ENCODE measurements around the gene CSKMT.
"Not testable (repeated sequence)": the region's sequence is repeated elsewhere in the genome, so short reads cannot be mapped to it uniquely, and the experiment has no call there.

The CSKMT gene

DNA sequence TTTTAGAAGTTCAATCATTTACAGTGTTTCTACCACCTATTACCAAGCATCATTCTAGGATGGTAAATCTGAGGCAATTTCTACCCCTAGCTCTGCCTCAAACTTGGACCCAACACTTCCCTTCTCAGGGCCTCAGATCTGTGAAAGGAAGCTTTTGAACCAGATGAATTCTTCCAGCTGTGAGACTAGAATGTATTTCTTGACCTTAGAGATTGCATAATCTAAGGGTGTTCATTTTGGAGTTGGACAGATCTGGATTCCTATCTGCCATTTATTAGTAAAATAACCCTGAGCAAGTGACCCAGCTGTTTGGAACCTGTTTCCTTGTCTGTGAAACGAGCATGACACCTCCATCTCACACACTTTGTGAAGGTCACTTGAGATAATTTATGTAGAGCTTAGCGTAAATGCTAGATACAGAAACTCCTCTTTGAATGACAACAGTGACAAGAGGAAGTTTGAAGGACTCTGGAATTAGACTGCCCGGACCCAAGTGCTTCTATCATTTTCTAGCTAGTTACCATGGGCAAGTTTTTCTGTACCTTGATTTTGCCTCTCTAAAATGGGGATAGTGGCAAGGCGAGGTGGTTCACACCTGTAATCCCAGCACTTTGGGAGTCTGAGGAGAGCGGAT lies 8.2 kb upstream of the CSKMT start:
- DNase-seq: peak in 1 of 2 experiments; percentile 12

DNA sequence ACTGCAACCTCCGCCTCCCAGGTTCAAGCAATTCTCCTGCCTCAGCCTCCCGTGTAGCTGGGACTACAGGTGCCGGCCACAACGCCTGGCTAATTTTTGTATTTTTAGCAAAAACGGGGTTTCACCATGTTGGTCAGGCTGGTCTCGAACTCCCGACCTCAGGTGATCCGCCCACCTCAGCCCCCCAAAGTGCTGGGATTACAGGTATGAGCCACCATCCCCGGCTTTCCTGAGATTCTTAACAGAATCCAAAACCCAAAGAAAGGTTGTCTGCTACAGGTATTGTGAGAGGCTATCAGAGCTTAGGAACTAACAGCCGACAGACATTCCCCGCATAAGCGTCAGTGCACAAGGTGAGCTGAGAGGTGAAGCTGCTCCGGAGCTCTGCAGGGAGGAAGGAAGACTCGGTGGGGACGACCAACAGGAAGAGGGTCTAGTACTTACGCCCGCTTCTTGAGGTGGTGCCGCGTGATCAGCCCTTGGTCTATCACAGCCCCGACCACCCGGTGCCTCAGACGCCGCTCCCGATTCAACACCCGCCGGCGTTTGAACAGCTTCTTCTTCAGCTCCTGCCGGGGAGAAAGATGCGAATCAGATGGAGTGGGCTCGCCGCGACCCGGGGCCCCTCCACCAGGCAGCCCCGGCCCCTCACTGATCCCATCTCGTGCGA lies 572 bp upstream of the CSKMT start:
- peak; percentile 52 to 58 for DNase-seq

DNA sequence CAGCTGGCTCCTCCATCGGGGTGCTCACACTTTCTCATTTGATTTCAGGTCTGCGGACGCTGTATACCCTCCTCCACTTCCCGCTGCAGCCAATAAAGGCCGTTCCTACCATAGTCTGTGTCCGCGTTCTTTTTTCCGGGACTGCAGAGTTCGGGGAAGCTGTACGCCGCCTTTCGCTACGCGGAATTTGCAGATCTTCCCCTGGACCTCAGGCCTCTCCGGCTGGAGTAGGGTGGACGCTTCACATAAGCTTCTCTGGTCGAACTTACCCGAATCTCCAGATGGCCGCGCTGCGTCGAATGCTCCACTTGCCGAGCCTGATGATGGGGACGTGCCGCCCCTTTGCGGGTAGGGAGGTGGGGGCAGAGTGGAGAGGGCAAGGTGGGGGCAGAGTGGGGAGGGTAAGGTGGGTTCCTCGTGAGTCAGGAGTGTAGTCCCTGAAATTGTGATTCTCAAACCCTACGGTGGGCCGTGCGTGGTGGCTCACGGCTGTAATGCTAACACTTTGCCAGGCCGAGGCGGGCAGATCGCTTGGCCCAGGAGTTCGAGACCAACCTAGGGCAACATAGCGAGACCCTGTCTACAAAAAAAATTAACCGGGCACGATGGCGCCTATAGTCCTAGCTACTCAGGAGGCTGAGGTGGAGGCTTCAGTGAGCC lies 617 bp downstream of the CSKMT start:
- peak; percentile 35 to 66 for DNase-seq

DNA sequence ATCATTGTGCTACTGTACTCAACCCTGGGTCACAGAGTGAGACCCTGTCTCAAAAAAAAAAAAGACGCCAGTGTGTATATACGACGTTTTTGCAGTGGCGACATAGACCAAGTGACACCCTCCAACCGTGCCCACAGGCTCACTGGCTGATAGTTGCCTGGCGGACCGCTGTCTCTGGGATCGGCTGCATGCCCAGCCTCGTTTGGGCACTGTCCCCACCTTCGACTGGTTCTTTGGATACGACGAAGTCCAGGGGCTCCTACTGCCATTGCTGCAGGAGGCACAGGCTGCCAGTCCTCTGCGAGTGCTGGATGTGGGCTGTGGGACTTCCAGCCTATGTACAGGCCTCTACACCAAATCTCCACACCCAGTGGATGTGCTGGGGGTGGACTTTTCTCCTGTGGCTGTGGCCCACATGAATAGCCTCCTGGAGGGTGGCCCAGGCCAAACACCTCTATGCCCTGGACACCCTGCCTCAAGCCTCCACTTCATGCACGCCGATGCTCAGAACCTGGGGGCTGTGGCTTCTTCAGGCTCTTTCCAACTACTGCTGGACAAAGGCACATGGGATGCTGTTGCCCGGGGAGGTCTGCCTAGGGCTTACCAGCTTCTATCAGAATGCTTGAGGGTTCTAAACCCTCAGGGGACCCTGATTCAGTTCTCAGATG lies 1.3 kb downstream of the CSKMT start:
- no peak for DNase-seq

DNA sequence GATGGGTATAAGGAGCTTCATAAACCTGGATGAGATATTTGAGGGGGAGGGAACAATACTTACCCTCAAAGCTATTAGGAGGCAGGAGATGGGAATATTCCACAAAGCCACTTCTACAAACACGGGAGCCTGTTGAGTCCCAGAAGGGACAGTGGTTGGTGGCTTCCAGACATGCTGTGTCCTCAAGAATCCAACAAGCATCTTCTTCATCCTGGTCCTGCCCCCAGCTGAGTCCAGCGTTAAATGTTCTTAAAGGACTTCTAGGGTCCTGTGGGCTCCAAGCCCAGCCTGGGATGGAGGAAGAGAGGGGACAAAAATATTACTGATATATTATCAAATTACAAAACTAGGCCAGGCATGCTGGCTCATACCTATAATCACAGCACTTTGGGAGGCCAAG lies 2.3 kb downstream of the CSKMT start:
- no peak for DNase-seq

DNA sequence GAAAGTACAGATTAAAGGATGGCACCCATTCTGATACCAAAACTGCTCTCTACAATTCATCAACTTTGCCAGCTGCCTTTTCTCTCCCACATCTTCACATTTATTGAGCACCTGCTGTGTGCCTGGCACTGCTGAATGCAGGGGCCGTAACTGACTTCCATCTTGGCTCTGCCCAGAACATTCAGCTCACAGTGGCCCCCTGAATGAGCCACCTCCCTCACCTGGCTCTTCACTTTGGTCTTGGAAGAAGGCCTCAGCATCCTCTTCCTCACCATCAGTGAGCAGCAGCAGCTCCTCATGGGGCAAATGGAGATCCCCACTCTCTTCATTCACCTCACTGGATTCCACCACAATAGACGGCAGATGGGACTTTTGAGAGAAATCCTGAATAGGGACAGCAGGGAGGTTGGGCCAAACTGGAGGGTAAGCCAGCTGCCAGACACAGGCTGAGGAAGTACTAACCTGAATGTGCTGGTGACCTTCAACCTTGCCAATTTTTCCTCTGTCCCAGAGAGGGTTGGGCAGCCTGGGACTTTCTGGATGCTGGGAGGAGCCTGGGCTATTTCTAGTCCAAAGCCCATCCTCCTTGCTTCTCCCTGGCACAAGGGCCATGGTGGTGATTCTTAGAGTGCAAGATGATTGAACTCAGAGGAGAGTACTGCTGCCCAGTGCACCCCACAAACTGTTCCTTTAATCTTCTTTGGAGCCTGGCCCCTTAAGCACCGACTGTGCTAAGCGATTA lies 4.5 kb downstream of the CSKMT start:
- no peak for DNase-seq

DNA sequence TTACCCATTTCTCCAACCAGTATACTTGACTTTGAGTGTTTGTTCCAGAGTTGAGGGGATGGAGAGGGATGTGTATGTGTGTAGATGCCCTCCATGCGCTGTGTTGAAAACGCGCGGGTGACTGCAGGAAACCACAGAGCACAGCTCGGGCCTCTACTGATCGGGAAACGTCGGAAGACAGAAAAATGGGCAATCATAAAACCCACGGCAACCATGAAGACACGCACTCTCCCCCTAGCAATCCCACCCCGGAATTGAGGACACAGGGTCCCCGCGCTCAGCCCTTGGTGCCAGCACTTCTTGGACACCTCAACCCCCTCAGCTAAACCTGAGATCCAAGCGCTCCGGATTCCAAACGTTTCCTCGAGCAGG lies 6.1 kb downstream of the CSKMT start:
- DNase-seq: peak; percentile 64 to 67

DNA sequence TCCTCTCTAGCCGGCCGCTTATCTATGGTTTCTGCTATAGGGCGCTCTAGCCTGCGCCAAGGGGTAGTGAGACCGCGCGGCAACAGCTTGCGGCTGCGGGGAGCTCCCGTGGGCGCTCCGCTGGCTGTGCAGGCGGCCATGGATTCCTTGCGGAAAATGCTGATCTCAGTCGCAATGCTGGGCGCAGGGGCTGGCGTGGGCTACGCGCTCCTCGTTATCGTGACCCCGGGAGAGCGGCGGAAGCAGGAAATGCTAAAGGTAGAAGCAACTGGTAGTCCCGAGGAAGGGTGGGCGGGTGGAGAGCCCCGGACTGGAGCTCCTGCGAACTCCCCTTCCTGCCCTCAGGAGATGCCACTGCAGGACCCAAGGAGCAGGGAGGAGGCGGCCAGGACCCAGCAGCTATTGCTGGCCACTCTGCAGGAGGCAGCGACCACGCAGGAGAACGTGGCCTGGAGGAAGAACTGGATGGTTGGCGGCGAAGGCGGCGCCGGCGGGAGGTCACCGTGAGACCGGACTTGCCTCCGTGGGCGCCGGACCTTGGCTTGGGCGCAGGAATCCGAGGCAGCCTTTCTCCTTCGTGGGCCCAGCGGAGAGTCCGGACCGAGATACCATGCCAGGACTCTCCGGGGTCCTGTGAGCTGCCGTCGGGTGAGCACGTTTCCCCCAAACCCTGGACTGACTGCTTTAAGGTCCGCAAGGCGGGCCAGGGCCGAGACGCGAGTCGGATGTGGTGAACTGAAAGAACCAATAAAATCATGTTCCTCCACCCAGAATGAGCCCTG lies 6.7 kb downstream of the CSKMT start, which contains the start of the genes LBHD1 and UQCC3:
LBHD1 (minus strand) TSS at position 660 of the 782 bp plus-strand sequence. CDS start 2,236 bp downstream, outside the sequence.
UQCC3 (plus strand) TSS at position 66 of the 782 bp plus-strand sequence; CDS start at position 139, 73 bp downstream.
- peak; percentile 86 to 88 for DNase-seq

DNA sequence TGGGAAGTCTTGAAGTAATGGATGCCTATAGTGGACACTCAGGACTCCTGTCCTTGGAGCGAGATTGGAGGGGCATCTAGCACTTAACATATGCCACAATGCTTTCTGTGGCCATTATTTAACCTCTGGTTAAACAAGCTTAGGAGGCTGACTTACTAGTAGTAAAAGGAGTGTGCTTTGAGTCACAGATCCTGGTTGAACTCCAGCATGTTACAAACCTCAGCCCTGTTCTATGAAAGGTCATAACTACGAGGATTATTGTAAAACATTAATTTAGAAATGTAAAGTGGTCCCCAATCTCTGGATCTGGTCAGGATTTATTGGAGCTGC lies 8.0 kb downstream of the CSKMT start:
- DNase-seq: no peak

DNA sequence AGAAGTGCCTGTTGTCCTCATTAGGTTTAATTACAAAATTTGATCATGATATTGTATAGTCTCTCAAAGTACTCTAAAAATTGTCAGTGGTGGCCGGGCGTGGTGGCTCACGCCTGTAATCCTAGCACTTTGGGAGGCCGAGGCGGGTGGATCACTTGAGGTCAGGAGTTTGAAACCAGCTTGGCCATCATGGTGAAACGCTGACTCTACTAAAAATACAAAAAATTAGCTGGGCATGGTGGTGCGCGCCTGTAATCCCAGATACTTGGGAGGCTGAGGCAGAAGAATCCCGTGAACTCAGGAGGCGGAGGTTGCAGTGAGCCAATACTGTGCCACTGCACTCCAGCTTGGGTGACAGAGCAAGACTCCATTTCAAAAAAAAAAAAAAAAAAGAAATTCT lies 10.3 kb downstream of the CSKMT start:
- not testable (repeated sequence) for DNase-seq

DNA sequence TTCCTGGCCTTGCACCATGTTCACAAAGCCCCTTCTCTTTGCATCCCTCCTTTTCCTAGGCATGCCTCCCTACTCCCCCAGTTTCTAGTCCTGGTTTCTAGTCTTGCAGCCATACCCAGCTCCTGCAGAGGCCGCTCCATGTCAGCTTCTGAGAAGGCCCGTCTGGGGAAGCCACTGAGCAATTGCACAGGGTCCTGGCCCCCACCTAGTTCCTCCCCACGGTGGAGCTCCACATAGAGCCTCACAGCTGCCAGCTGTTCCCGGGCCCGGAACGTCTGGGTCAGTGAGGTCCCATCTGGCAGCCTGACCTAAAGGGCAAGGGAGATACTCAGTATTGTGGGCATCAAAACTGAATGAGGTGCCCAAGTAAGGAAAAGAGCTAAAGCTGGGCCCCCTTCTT lies 11.6 kb downstream of the CSKMT start:
- DNase-seq: no peak

DNA sequence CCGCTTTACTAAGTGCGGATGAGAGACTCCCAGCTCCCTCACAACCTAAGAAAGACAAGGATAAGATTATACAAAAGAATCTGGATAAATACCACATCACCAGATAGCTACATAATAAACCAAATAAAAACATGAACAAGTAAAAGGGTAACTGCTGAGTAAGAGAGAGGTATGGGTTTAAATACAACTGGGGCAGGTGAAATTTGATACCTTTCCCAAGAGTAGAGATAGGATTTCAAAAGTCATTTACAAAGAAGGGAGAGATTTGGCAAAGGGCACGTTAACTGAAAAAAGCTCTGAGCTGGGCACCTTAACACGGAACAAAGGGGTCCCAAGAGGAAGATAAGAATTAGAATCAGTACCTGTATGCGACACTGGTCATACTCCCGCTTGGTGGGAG lies 12.0 kb downstream of the CSKMT start:
- no peak for DNase-seq

DNA sequence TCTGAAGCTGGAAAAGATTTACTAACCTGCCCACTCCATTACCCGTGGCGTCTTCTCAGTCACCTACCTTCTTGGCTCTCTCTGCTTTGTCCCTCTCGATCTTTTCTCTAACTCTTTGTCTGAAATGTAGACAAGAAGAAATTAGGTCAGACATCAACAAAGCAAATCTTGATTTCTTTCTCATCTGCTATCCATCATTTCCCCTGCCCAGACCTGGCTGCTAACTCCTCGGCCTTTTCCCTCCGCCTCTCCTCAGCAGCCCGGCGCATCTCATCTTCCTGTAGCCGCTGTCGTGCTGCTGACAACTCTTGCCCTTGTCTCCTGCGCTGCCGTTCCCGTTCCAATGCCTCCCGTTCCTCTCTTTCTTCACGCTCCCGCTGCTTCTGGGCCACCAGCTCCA lies 12.6 kb downstream of the CSKMT start:
- DNase-seq: no peak

DNA sequence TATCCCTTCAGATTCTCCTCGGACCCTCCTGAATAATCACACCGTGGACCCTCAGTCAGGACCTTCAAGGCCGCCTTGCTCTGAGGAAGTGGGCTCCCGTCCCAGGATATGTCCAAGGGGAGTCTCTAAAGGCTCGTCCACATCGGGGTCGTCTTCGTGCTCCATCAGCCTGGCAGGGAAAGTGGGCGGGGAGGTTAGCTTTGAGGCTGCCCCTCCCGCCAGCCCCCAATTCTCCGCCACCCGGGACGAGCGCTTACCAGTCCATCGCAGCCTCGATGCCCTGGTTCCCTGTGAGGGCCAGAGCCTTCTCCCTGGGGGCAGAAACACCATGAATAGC lies 13.3 kb downstream of the CSKMT start:
- no peak for DNase-seq

DNA sequence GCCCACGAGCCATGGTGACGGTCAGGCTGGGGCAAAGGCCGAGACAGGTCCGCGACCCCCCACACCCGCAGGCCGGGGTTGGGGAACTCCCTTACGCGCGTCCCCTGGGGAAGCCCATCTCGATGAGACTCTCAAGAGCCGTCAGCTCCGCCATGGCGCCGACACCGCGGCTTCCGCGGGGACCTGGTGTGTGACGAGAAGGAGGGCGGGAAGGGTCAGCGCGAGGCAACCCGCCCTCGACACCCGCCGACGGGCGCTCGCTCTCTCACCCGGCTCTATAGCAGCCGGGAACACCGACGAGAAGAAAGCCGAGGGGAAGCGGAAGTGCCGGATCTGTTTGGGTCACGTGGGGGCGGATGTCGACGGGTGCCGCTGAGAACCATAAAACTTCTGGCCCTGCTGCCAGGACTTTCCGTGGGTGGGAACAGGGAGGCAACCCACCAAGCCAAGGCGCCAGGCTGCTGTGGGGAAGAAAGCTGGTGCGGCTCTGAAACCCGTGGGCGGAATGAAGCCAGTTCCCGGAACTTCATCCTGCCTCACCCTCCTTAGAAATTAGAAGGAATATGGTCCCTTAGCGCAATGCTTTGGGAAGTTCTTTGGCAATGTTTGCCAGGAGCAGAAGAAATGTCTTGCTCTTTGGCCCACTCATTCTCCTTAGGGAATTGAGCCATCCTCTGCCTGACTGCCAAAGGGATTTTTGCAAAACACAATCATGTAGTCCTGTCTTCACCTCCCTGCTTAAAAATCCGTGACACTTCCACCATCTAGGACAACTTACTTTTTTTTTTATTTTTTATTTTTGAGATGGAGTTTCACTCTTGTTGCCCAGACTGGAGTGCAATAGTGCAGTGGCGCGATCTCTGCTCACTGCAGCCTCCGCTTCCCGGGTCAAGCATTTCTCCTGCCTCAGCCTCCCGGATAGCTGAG lies 13.9 kb downstream of the CSKMT start, which contains the start of gene UBXN1:
UBXN1 (minus strand) TSS at position 304 of the 927 bp plus-strand sequence; CDS start at position 154, 150 bp downstream.
- DNase-seq: peak; percentile 78 to 81

DNA sequence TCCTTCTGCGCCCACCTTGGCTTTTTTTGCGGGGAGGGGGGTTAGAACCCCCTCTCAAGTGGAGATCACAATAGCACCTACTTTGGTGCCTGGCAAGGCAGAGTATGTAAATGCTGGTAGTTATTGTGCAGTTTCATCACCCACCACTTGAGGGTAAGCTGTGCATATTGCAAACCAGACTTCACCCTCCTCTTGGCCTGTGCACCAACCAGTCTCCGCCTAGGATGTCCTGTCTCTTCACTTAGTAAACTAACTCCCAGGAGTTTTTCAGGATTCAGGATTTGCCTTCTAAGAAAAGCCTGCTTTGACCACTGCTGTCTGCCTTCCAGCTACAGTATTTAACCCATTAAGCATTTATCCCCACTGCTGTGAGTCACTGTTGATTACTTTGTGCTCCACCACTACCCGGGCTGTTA lies 15.7 kb downstream of the CSKMT start:
- DNase-seq: peak; percentile 71 to 73

DNA sequence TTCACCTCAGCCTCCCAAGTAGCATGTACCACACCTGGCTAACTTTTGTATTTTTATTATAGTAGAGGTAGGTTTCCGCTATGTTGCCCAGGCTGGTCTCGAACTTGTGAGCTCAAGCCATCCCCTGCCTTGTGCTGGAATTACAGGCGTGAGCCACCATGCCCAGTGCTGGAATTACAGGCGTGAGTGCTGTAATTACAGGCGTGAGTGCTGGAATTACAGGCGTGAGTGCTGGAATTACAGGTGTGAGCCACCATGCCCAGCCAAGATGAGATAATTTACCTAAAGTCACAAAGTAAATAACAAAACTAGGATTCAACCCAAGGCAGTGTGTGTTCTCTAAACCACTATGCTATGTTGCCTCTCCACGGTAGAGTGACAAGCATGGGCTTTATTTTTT lies 17.4 kb downstream of the CSKMT start:
- no peak for DNase-seq

DNA sequence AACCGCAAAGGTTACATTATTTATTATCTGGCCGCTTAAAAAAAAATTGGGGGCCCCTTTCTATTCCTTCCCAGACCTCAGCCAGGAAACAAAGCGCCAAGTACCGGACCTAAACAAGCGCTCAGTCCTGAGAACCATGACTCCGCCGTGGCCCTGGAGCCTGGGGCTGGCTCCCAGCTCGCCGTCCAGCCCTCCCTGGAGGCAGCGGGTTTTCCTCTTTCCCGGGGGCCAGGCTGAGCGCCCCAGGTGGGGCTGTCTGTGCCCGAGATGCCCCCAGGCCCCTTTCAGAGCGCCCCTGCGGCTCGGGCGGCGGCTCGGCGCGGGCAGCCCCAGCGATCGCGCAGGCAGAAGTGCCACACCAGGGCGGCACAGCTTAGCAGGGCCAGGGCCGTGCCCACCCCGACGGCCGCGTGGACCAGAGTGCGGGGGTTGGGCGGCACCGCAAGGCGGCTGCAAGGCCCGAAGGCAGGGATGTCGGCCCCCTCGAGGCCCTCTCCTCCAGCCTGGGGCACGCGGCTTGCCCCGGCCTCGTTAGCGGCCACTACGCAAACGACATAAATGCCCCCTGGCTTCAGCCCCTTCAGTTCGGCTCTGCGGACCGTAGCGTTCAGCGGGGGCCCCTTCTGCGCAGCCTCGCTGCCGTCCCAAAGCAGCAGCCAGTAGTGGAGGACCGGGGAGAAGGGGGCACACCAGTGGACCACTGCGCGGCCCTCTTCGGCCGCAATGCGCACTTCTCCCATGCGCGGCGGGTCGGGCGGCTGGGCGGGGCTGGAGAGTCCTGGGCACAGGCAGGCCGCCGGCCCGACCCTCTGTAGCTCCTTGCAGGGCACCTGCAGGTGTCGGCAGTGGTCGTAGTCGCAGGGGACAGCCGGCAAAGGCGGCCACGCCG lies 22.6 kb downstream of the CSKMT start:
- DNase-seq: no peak

DNA sequence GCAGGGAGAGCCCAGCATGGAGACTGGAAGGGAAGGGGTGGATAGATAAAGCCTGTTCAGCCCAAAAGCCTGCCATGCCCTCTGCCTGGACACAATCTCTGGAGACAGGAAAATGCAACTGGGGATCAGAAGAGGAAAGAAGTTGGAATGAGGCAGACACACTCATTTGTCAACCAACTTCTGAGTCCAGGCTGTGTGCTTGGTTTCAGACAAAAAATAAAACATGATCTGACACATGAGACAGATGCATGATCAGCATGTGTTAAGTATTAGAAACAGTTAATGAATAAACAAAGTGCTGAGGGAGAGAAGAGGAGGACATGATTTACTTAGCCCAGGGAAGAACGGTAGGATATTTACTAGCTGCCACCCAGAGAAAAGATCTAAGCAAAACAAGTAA lies 23.4 kb downstream of the CSKMT start:
- DNase-seq: no peak
